ENCODE data around the gene DEPDC5.

GRCh38 chr22:31743871-31744270 lies 9.9 kb upstream of the DEPDC5 start:
- TF ChIP-seq ZNF274 (IDR thresholded peaks at IDR 0.05; ENCODE audit: low read depth, low read length) (no peak), SUZ12 (IDR thresholded peaks at IDR 0.05; ENCODE audit: extremely low read depth, insufficient read depth, insufficient read length) (no peak), YY1 (IDR thresholded peaks at IDR 0.05; ENCODE audit: insufficient read depth, insufficient read length) (no peak)

Data from NT2/D1 (cell line).